ENCODE data around the gene DIAPH2. TPM values are rescaled to one million over a fixed set of nuclear protein-coding genes. Genes with fewer than 3 reads are reported as not detected.

DIAPH2 gene
- total and polyA plus RNA-seq, 8 donors: 1.9 to 10.0 (median 5.9) TPM

GRCh38 chrX:97159916-97160800, 475.5 kb downstream of the DIAPH2 start:
- DNase-seq: no peak
- intact Hi-C loops (cut with DNase I): no loop called here
- peak; percentile 39 for FAIRE-seq
- no peak for ATAC-seq
- Histone ChIP-seq H3K4me3 (no peak overlapping the region), H3K36me3 (no peaks in the 10 kb centered on the region), H3K27ac (no peak overlapping the region), H3K9me3 (no peaks in the 10 kb centered on the region), H3K27me3 (no peaks in the 10 kb centered on the region), H3K4me1 (peaks cover 0 to 4% (median 0%) of the 10 kb centered on the region in 3 donors)
- 39 to 64% methylated on average over 7 of the region's 7 CpGs for WGBS, 2 donors
- TF ChIP-seq CTCF (IDR thresholded peaks at IDR 0.05): no peak

- Histone ChIP-seq H3K4me3 (no peak overlapping the region), H3K27ac (no peak overlapping the region), H3K9me3 (no peaks in the 10 kb centered on the region), H3K36me3 (no peaks in the 10 kb centered on the region), H3K27me3 (no peaks in the 10 kb centered on the region), H3K4me1 (no peaks in the 10 kb centered on the region)
- 80 to 94% methylated on average over 1 of the region's 1 CpG for WGBS, 2 donors
- ATAC-seq (no peak), FAIRE-seq (no peak), DNase-seq (no peak)
- intact Hi-C loops (cut with DNase I): no loop called here
- TF ChIP-seq CTCF (IDR thresholded peaks at IDR 0.05): no peak
These were observed 482.7 kb downstream of the DIAPH2 start for GRCh38 chrX:97167333-97167732.

GRCh38 chrX:97168646-97169045, 484.0 kb downstream of the DIAPH2 start:
- H3K4me3 ChIP-seq: no peak overlapping the region
- TF ChIP-seq CTCF (IDR thresholded peaks at IDR 0.05): no peak
- DNase-seq (no peak), ATAC-seq (no peak), FAIRE-seq (no peak)
- H3K36me3 ChIP-seq: no peaks in the 10 kb centered on the region
- no peaks in the 10 kb centered on the region for H3K9me3 ChIP-seq
- H3K4me1 ChIP-seq: no peaks in the 10 kb centered on the region
- WGBS, 2 donors: 84 to 91% methylated on average over 2 of the region's 2 CpGs
- H3K27ac ChIP-seq: no peak overlapping the region
- H3K27me3 ChIP-seq: no peaks in the 10 kb centered on the region
- intact Hi-C loops (cut with DNase I): no loop called here

- Histone ChIP-seq H3K36me3 (no peaks in the 10 kb centered on the region), H3K27me3 (no peaks in the 10 kb centered on the region), H3K4me1 (no peaks in the 10 kb centered on the region), H3K4me3 (no peak overlapping the region), H3K27ac (no peak overlapping the region), H3K9me3 (no peaks in the 10 kb centered on the region)
- no peak for FAIRE-seq
- no peak for TF ChIP-seq CTCF (IDR thresholded peaks at IDR 0.05)
- no peak for DNase-seq
- ATAC-seq: no peak
- intact Hi-C loops (cut with DNase I): no loop called here
- 66 to 75% methylated on average over 4 of the region's 4 CpGs for WGBS, 2 donors
These were observed 490.5 kb downstream of the DIAPH2 start for GRCh38 chrX:97175147-97175546.

- DNase-seq: no peak
- Histone ChIP-seq H3K9me3 (no peaks in the 10 kb centered on the region), H3K4me3 (no peak overlapping the region), H3K27me3 (no peaks in the 10 kb centered on the region), H3K36me3 (no peaks in the 10 kb centered on the region), H3K27ac (no peak overlapping the region), H3K4me1 (no peaks in the 10 kb centered on the region)
- 58 to 81% methylated on average over 2 of the region's 2 CpGs for WGBS, 2 donors
- ATAC-seq: no peak
- intact Hi-C loops (cut with DNase I): no loop called here
- FAIRE-seq: peak; percentile 39
- no peak for TF ChIP-seq CTCF (IDR thresholded peaks at IDR 0.05)
These were observed 505.0 kb downstream of the DIAPH2 start for GRCh38 chrX:97189668-97190067.

Data from pancreas (tissue), 10 donors.